SK-N-SH (cell line): ENCODE measurements around the gene CDC26. TPM values are rescaled to one million over a fixed set of nuclear protein-coding genes. Genes with fewer than 3 reads are reported as not detected.

Experiments used
- CTCF ChIA-PET: fragments of 300-600, 350-600 bp; formaldehyde crosslinking; extraction: SDS; loops from one replicate; lab custom pipeline; 2021; lab: Yijun Ruan, JAX
- POLR2A ChIA-PET: fragments of 350-600 bp; sonication (Branson Sonifier 250); formaldehyde crosslinking; extraction: SDS; loops from one replicate; lab custom pipeline; 2020; ENCODE audit warnings: antibody characterized with exemption, inconsistent platforms; lab: Yijun Ruan, JAX
- DNase-seq: peaks from one replicate; pipeline ENCODE4 v3.0.0; 2012
- H2AFZ ChIP-seq: fragments of 200-600 bp; sonication (generic); 2 replicates; pipeline ENCODE4 v1.8.1; 2016; ENCODE audit warnings: antibody characterized with exemption, mild to moderate bottlenecking, low read depth
- H3F3A ChIP-seq: fragments of 200-600 bp; sonication (generic); replicated peaks from 2 replicates; pipeline ENCODE3; 2016; ENCODE audit warnings: antibody characterized with exemption, mild to moderate bottlenecking; ENCODE audit not compliant: insufficient read depth
- H3K27ac ChIP-seq, 2 experiments: fragments of 200-500 bp in 1 of 2; fragments of 200-600 bp in 1 of 2; sonication (Bioruptor generic) in 1 of 2; sonication (generic), shearing (Covaris generic) in 1 of 2; 2 replicates each; pipeline versions ENCODE4 v1.5.1 to v1.6.1; 2014 to 2016; ENCODE audit warnings: low read depth in 2 of 2, inconsistent platforms in 1 of 2, low read length in 1 of 2, mild to moderate bottlenecking in 1 of 2, mixed read lengths in 1 of 2
- H3K27me3 ChIP-seq: fragments of 200-600 bp; sonication (generic), shearing (Covaris generic); 2 replicates; pipeline ENCODE4 v1.6.1; 2016; ENCODE audit warnings: mixed run types; ENCODE audit not compliant: insufficient read depth
- H3K36me3 ChIP-seq, 2 experiments: fragments of 200-500 bp in 1 of 2; fragments of 200-600 bp in 1 of 2; sonication (Bioruptor generic) in 1 of 2; sonication (generic) in 1 of 2; replicated peaks in 1 of 2; 2 replicates each; pipeline versions ENCODE3 to v1.5.1; 2014 to 2016; ENCODE audit warnings: low read length in 1 of 2, mild to moderate bottlenecking in 1 of 2; ENCODE audit not compliant: insufficient read depth in 2 of 2, control insufficient read depth in 1 of 2
- H3K4me1 ChIP-seq, 2 experiments: fragments of 200-500 bp in 1 of 2; fragments of 200-600 bp in 1 of 2; sonication (Bioruptor generic) in 1 of 2; sonication (generic), shearing (Covaris generic) in 1 of 2; 2 replicates each; pipeline versions ENCODE4 v1.5.1 to v1.6.1; 2014 to 2016; ENCODE audit warnings: low read depth in 1 of 2, low read length in 1 of 2, mixed run types in 1 of 2; ENCODE audit not compliant: insufficient read depth in 2 of 2, control insufficient read depth in 1 of 2
- H3K4me2 ChIP-seq: fragments of 200-600 bp; sonication (generic), shearing (Covaris generic); 2 replicates; pipeline ENCODE4 v1.6.1; 2017; ENCODE audit warnings: mixed run types
- H3K4me3 ChIP-seq, 2 experiments: fragments of 200-500 bp in 1 of 2; fragments of 200-600 bp in 1 of 2; sonication (Bioruptor generic) in 1 of 2; sonication (generic), shearing (Covaris generic) in 1 of 2; 2 replicates each; pipeline versions ENCODE4 v1.5.1 to v1.8.1; 2014 to 2016; ENCODE audit warnings: low read depth in 2 of 2, inconsistent platforms in 1 of 2, low read length in 1 of 2, mild to moderate bottlenecking in 1 of 2, mixed read lengths in 1 of 2, moderate library complexity in 1 of 2
- H3K79me2 ChIP-seq: fragments of 200-600 bp; sonication (generic); 2 replicates; pipeline ENCODE4 v1.8.1; 2017; ENCODE audit warnings: mild to moderate bottlenecking; ENCODE audit not compliant: insufficient read depth
- H3K9ac ChIP-seq: fragments of 200-600 bp; sonication (generic); 2 replicates; pipeline ENCODE4 v1.6.1; 2017; ENCODE audit warnings: mixed run types
- H3K9me2 ChIP-seq: fragments of 200-600 bp; sonication (generic); 2 replicates; pipeline ENCODE4 v1.6.1; 2017; ENCODE audit warnings: mixed run types
- H3K9me3 ChIP-seq: fragments of 200-600 bp; sonication (generic); 2 replicates; pipeline ENCODE4 v1.6.1; 2017; ENCODE audit warnings: mixed run types, mild to moderate bottlenecking, moderate library complexity
- H4K20me1 ChIP-seq: fragments of 200-600 bp; sonication (generic); 2 replicates; pipeline ENCODE4 v1.6.1; 2017; ENCODE audit warnings: mild to moderate bottlenecking, mixed run types; ENCODE audit not compliant: insufficient read depth
- ELF1 ChIP-seq: IDR thresholded peaks from 2 replicates; pipeline ENCODE4 v1.4.0; 2012
- EP300 ChIP-seq, 2 experiments: IDR thresholded peaks; 2 replicates each; pipeline versions ENCODE4 v1.4.0 to v1.6.1; 2012; ENCODE audit warnings: borderline replicate concordance in 1 of 2, low read depth in 1 of 2, low read length in 1 of 2
- FOSL2 ChIP-seq: IDR thresholded peaks from 2 replicates; pipeline ENCODE4 v1.4.0; 2012; ENCODE audit warnings: low read depth, mild to moderate bottlenecking, moderate library complexity, borderline replicate concordance
- FOXJ3 ChIP-seq: sonication (generic); formaldehyde crosslinking; IDR thresholded peaks from 2 replicates; pipeline ENCODE4 v1.5.1; 2020; ENCODE audit warnings: mild to moderate bottlenecking, missing genetic modification reagents
- GABPA ChIP-seq: IDR thresholded peaks from 2 replicates; pipeline ENCODE4 v1.4.0; 2012; ENCODE audit warnings: low read depth, mild to moderate bottlenecking
- JUND ChIP-seq: IDR thresholded peaks from 2 replicates; pipeline ENCODE4 v1.4.0; 2012
- MAX ChIP-seq: IDR thresholded peaks from 2 replicates; pipeline ENCODE4 v1.4.0; 2012; ENCODE audit warnings: low read depth
- MEF2A ChIP-seq: IDR thresholded peaks from 2 replicates; pipeline ENCODE4 v1.4.0; 2012; ENCODE audit warnings: low read depth, borderline replicate concordance
- MXI1 ChIP-seq: IDR thresholded peaks from 2 replicates; pipeline ENCODE4 v1.6.1; 2012; ENCODE audit warnings: mild to moderate bottlenecking, low read depth, low read length, improper control_type of control experiment
- NFIC ChIP-seq: IDR thresholded peaks from 2 replicates; pipeline ENCODE4 v1.4.0; 2012; ENCODE audit warnings: borderline replicate concordance
- NRF1 ChIP-seq: IDR thresholded peaks from 2 replicates; pipeline ENCODE4 v1.6.1; 2012; ENCODE audit warnings: low read depth, mild to moderate bottlenecking, low read length
- RFX5 ChIP-seq: IDR thresholded peaks from 2 replicates; pipeline ENCODE4 v1.6.1; 2012; ENCODE audit warnings: mild to moderate bottlenecking, improper control_type of control experiment, low read length
- RXRA ChIP-seq: IDR thresholded peaks from 2 replicates; pipeline ENCODE4 v1.4.0; 2012; ENCODE audit warnings: low read depth, mild to moderate bottlenecking, borderline replicate concordance
- SIN3A ChIP-seq: IDR thresholded peaks from 2 replicates; pipeline ENCODE4 v1.6.1; 2012; ENCODE audit warnings: low read depth, mild to moderate bottlenecking, low read length, moderate library complexity, borderline replicate concordance
- SMC3 ChIP-seq: IDR thresholded peaks from 2 replicates; pipeline ENCODE4 v1.6.1; 2012; ENCODE audit warnings: low read depth, low read length, improper control_type of control experiment
- TAF1 ChIP-seq: IDR thresholded peaks from 2 replicates; pipeline ENCODE4 v1.6.1; 2012; ENCODE audit warnings: low read depth, mild to moderate bottlenecking, low read length, moderate library complexity, borderline replicate concordance
- TCF12 ChIP-seq: IDR thresholded peaks from 2 replicates; pipeline ENCODE4 v1.4.0; 2012
- YY1 ChIP-seq: IDR thresholded peaks from 2 replicates; pipeline ENCODE4 v1.4.0; 2012; ENCODE audit warnings: low read depth, mild to moderate bottlenecking
- ZBTB33 ChIP-seq: IDR thresholded peaks from 2 replicates; pipeline ENCODE4 v1.4.0; 2012; ENCODE audit warnings: low read depth, borderline replicate concordance
- WGBS: methylation state at CpG from one replicate; pipeline ENCODE4 v1.1.6; 2017; ENCODE audit warnings: low lambda C conversion rate; 5-methylcytosine and 5-hydroxymethylcytosine counted together
- polyA plus RNA-seq, 3 experiments: library from polyadenylated mRNA; depleted of rRNA; stranded (reverse); fragments of >200 nt; gene quantifications; 2 replicates each; pipeline ENCODE4 v1.2.3, GENCODE V29; 2012
- TF ChIP-seq, protein P1 (sequence below): IDR thresholded peaks from 2 replicates; pipeline ENCODE4 v1.6.1; 2012; ENCODE audit warnings: mild to moderate bottlenecking, low read depth, low read length, moderate library complexity

CDC26 gene
- polyA plus RNA-seq, 1 of the 3 experiments (the other 2 are of a cell fraction) = 31.0 TPM

- Histone ChIP-seq H3K27me3 (no peaks in the 10 kb centered on the region), H2AFZ (no peak overlapping the region), H3K4me3 (no peak overlapping the region), H3F3A (no peaks in the 10 kb centered on the region), H3K27ac (no peak overlapping the region), H3K79me2 (peaks cover 36% of the 10 kb centered on the region)
- TF ChIP-seq YY1 (no peak), NRF1 (no peak), RFX5 (no peak), ZBTB33 (no peak), SMC3 (no peak), MEF2A (no peak), MAX (no peak), TAF1 (no peak), FOXJ3 (no peak), MXI1 (no peak), EP300 (IDR thresholded peaks at IDR 0.05; ENCODE audit: borderline replicate concordance in 1 of 2, low read depth in 1 of 2, low read length in 1 of 2) (no peak), FOSL2 (no peak), TCF12 (no peak), ELF1 (no peak), NFIC (no peak), GABPA (no peak), JUND (no peak), RXRA (no peak), SIN3A (no peak)
- TF ChIP-seq, protein P1, sequence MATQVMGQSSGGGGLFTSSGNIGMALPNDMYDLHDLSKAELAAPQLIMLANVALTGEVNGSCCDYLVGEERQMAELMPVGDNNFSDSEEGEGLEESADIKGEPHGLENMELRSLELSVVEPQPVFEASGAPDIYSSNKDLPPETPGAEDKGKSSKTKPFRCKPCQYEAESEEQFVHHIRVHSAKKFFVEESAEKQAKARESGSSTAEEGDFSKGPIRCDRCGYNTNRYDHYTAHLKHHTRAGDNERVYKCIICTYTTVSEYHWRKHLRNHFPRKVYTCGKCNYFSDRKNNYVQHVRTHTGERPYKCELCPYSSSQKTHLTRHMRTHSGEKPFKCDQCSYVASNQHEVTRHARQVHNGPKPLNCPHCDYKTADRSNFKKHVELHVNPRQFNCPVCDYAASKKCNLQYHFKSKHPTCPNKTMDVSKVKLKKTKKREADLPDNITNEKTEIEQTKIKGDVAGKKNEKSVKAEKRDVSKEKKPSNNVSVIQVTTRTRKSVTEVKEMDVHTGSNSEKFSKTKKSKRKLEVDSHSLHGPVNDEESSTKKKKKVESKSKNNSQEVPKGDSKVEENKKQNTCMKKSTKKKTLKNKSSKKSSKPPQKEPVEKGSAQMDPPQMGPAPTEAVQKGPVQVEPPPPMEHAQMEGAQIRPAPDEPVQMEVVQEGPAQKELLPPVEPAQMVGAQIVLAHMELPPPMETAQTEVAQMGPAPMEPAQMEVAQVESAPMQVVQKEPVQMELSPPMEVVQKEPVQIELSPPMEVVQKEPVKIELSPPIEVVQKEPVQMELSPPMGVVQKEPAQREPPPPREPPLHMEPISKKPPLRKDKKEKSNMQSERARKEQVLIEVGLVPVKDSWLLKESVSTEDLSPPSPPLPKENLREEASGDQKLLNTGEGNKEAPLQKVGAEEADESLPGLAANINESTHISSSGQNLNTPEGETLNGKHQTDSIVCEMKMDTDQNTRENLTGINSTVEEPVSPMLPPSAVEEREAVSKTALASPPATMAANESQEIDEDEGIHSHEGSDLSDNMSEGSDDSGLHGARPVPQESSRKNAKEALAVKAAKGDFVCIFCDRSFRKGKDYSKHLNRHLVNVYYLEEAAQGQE = no peak
- TF ChIP-seq, all 33 proteins: peak for 0
- Histone ChIP-seq H4K20me1 (no peaks in the 10 kb centered on the region), H3K9ac (no peak overlapping the region), H3K9me3 (no peaks in the 10 kb centered on the region), H3K4me1 (peaks cover 0 to 3% of the 10 kb centered on the region in 2 experiments; a peak in 3 of 4 replicates), H3K9me2 (no peaks in the 10 kb centered on the region), H3K36me3 (peaks cover 3 to 8% of the 10 kb centered on the region in 2 experiments), H3K4me2 (no peak overlapping the region)
- CTCF ChIA-PET = interaction anchor here (1.3 kb wide), 1 partner anchor 48 kb away, joined by 7 read pairs; the partner anchor contains the start of genes CDC26 and PRPF4
- 33% methylated on average over 1 of the region's 1 CpG for WGBS
- DNase-seq = no peak
- POLR2A ChIA-PET = interaction anchor here (1.4 kb wide), 1 partner anchor 48 kb away, joined by 3 read pairs; the partner anchor contains the start of genes CDC26 and PRPF4
Measured at GRCh38 chr9:113227436-113227835, 47.9 kb downstream of the CDC26 start.
